SU-DHL-6 (cell line): ENCODE results near the gene LCE6A.

Experiments used
- H2AFZ ChIP-seq: fragments of 200-600 bp; sonication (generic); 2 replicates; pipeline ENCODE4 v1.6.1; 2014; ENCODE audit warnings: low read depth, mild to moderate bottlenecking, moderate library complexity, mixed read lengths, antibody characterized with exemption, low read length; ENCODE audit not compliant: severe bottlenecking
- H3F3A ChIP-seq: fragments of 200-600 bp; shearing (Covaris generic); 2 replicates; pipeline ENCODE4 v1.6.0; 2016; ENCODE audit warnings: antibody characterized with exemption, mild to moderate bottlenecking; ENCODE audit not compliant: insufficient read depth
- H3K27ac ChIP-seq: fragments of 200-600 bp; sonication (generic); 2 replicates; pipeline ENCODE4 v1.5.1; 2016; ENCODE audit warnings: low read depth, mild to moderate bottlenecking, low read length, moderate library complexity, mixed read lengths
- H3K27me3 ChIP-seq: fragments of 200-600 bp; sonication (generic), shearing (Covaris generic); 2 replicates; pipeline ENCODE4 v1.6.0; 2014; ENCODE audit warnings: mild to moderate bottlenecking, low read length
- H3K36me3 ChIP-seq: fragments of 200-600 bp; sonication (generic); 2 replicates; pipeline ENCODE4 v1.6.1; 2014; ENCODE audit warnings: mild to moderate bottlenecking, low read length, mixed read lengths
- H3K4me2 ChIP-seq: fragments of 300-600, 200-600 bp; shearing (Covaris generic), sonication (generic); 2 replicates; pipeline ENCODE4 v1.6.0; 2014; ENCODE audit warnings: low read length, low read depth, mild to moderate bottlenecking; ENCODE audit not compliant: poor library complexity, severe bottlenecking
- H3K4me3 ChIP-seq: fragments of 200-600 bp; sonication (generic); 2 replicates; pipeline ENCODE4 v1.5.1; 2014; ENCODE audit warnings: antibody characterized with exemption, low read length, mild to moderate bottlenecking, mixed read lengths; ENCODE audit not compliant: insufficient read depth, poor library complexity, severe bottlenecking
- H3K79me2 ChIP-seq: fragments of 200-600 bp; sonication (generic); 2 replicates; pipeline ENCODE4 v1.6.1; 2014; ENCODE audit warnings: mild to moderate bottlenecking, low read length, moderate library complexity; ENCODE audit not compliant: insufficient read depth
- H3K9ac ChIP-seq: fragments of 200-600 bp; sonication (generic); 2 replicates; pipeline ENCODE4 v1.7.0; 2014; ENCODE audit warnings: mild to moderate bottlenecking, low read length
- H3K9me2 ChIP-seq: fragments of 200-600 bp; sonication (generic); replicated peaks from 2 replicates; pipeline ENCODE4 v1.6.1; 2014; ENCODE audit warnings: low read length; ENCODE audit not compliant: insufficient read depth
- H3K9me3 ChIP-seq: fragments of 200-600 bp; sonication (generic); 2 replicates; pipeline ENCODE4 v1.6.1; 2014; ENCODE audit warnings: low read length, mixed read lengths; ENCODE audit not compliant: insufficient read depth
- H4K20me1 ChIP-seq: fragments of 200-600 bp; sonication (generic); 2 replicates; pipeline ENCODE4 v1.6.1; 2014; ENCODE audit warnings: low read depth, mild to moderate bottlenecking, antibody characterized with exemption, low read length, moderate library complexity, mixed read lengths
- EZH2phosphoT487 ChIP-seq: fragments of 200-600 bp; sonication (generic), shearing (Covaris generic); conservative IDR thresholded peaks from 2 replicates; pipeline ENCODE4 v1.6.1; 2018; ENCODE audit warnings: mild to moderate bottlenecking, antibody characterized with exemption, low read length, moderate library complexity, mixed read lengths
- TF ChIP-seq, protein P1 (sequence below): fragments of 200-600 bp; sonication (generic); IDR thresholded peaks from one replicate; pipeline ENCODE4 v1.5.1; 2017; ENCODE audit warnings: antibody characterized with exemption, mild to moderate bottlenecking, low read length, moderate library complexity; ENCODE audit not compliant: insufficient read depth, poor library complexity, severe bottlenecking

LCE6A gene

DNA sequence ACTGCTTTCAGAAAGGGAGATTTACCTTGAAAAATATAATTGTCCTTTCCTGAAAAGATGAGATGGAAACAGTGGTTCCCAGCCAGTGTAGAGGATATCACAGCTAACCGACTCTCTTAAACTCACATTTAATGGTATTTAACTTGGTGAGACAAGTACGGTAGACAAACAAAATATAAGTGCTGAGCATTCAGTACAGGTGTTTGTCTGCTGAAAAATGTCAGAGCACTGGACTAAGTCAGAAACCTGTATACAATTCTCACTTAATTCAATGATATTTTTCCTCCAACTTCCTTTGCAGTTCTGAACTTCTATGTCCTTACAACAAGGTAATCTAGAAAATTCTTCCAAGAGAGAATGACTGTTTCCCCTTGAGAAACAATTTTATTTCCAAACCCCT is 31.0 kb upstream of the LCE6A start, which contains the start of gene LCE1B:
TSS of gene LCE1B (plus strand) at position 301 of the 400 bp plus-strand sequence. CDS start 476 bp downstream, outside the sequence.
- H3K36me3 ChIP-seq, result no peaks in the 10 kb centered on the region
- no peaks in the 10 kb centered on the region for H3K9me3 ChIP-seq
- H3K9ac ChIP-seq, result no peak within 1 kb of the TSS
- H3K4me2 ChIP-seq, result no peak within 1 kb of the TSS
- H3F3A ChIP-seq, result no peaks in the 10 kb centered on the region
- H3K27ac ChIP-seq, result no peak within 1 kb of the TSS
- H2AFZ ChIP-seq, result no peak within 1 kb of the TSS
- H3K79me2 ChIP-seq, result no peaks in the 10 kb centered on the region
- no peaks in the 10 kb centered on the region for H3K9me2 ChIP-seq
- TF ChIP-seq EZH2phosphoT487, result no peak
- no peaks in the 10 kb centered on the region for H4K20me1 ChIP-seq
- H3K27me3 ChIP-seq, result 0 out of 2 replicates have a peak, but pooled peaks cover 4% of the 10 kb centered on the region
- no peak within 1 kb of the TSS for H3K4me3 ChIP-seq

DNA sequence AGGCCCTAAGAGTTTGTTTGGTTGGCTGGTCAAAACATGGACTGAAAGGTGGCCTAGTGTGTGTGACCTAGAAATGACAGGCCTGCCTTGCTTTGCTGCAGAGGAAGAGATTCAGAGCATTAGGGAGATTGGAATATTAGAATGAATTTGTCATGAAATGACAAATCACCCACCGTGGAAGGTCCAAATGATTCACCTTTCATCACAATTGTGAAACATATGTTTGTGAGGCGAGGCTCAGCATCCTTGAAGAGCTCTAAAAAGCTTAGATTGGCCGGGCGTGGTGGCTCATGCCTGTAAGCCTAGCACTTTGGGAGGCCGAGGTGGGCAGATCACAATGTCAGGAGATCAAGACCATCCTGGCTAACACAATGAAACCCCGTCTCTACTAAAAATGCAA is 25.3 kb upstream of the LCE6A start:
- no peaks in the 10 kb centered on the region for H3K36me3 ChIP-seq
- H3K9me3 ChIP-seq, result no peaks in the 10 kb centered on the region
- H3K79me2 ChIP-seq, result no peaks in the 10 kb centered on the region
- H4K20me1 ChIP-seq, result no peaks in the 10 kb centered on the region
- no peak overlapping the region for H2AFZ ChIP-seq
- H3F3A ChIP-seq, result no peaks in the 10 kb centered on the region
- no peaks in the 10 kb centered on the region for H3K27me3 ChIP-seq
- no peak overlapping the region for H3K27ac ChIP-seq
- H3K9me2 ChIP-seq, result no peaks in the 10 kb centered on the region
- no peak overlapping the region for H3K9ac ChIP-seq
- H3K4me2 ChIP-seq, result no peak overlapping the region
- H3K4me3 ChIP-seq, result no peak overlapping the region
- TF ChIP-seq, protein P1, sequence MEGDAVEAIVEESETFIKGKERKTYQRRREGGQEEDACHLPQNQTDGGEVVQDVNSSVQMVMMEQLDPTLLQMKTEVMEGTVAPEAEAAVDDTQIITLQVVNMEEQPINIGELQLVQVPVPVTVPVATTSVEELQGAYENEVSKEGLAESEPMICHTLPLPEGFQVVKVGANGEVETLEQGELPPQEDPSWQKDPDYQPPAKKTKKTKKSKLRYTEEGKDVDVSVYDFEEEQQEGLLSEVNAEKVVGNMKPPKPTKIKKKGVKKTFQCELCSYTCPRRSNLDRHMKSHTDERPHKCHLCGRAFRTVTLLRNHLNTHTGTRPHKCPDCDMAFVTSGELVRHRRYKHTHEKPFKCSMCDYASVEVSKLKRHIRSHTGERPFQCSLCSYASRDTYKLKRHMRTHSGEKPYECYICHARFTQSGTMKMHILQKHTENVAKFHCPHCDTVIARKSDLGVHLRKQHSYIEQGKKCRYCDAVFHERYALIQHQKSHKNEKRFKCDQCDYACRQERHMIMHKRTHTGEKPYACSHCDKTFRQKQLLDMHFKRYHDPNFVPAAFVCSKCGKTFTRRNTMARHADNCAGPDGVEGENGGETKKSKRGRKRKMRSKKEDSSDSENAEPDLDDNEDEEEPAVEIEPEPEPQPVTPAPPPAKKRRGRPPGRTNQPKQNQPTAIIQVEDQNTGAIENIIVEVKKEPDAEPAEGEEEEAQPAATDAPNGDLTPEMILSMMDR, result no peak
- no peak for TF ChIP-seq EZH2phosphoT487

DNA sequence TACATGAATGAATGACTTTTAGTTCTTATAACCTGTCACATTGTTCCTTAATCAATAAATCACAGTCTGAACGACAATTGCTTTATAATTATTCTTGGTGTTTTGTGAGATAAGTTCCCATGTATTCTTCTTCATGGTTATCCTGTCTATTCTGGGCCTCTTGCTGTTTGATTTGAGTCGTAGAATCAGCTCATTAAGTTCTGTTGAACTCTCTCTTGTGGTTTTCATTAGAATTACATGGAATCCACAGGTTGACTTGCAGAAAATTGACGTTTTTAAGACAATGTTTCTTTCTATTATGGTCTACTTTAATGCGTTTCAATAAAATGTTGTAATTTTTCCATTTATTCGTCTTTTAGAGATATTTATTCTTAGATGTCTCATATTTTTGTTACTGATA is 19.4 kb upstream of the LCE6A start:
- no peak overlapping the region for H3K4me3 ChIP-seq
- no peaks in the 10 kb centered on the region for H4K20me1 ChIP-seq
- H3K36me3 ChIP-seq, result no peaks in the 10 kb centered on the region
- H3K9me3 ChIP-seq, result no peaks in the 10 kb centered on the region
- no peaks in the 10 kb centered on the region for H3K79me2 ChIP-seq
- H3K27me3 ChIP-seq, result no peaks in the 10 kb centered on the region
- H3K9ac ChIP-seq, result no peak overlapping the region
- no peaks in the 10 kb centered on the region for H3K9me2 ChIP-seq
- no peak overlapping the region for H3K27ac ChIP-seq
- no peaks in the 10 kb centered on the region for H3F3A ChIP-seq
- H2AFZ ChIP-seq, result no peak overlapping the region
- H3K4me2 ChIP-seq, result no peak overlapping the region
- no peak for TF ChIP-seq EZH2phosphoT487
- TF ChIP-seq, protein P1, result no peak

DNA sequence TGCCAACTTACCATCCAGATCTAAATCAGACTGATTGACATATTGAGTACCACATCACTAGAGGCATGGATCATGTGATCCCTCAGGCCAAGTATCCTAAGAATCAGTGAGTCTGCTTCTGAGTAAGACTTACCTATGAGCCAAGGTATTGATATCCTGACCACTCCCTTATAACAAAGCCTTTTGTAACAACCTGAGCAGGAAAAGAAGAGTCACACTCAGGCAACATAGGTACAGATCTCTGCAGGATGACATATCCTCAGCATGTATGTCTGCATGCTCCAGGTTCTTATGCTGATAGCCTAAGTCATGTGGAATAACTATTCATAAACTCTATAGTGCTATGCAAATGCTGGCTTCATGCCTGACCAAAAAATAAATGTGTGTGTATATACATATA is 17.7 kb upstream of the LCE6A start:
- Histone ChIP-seq H3F3A (no peaks in the 10 kb centered on the region), H3K4me2 (no peak overlapping the region), H2AFZ (no peak overlapping the region), H3K27ac (no peak overlapping the region), H4K20me1 (no peaks in the 10 kb centered on the region), H3K27me3 (no peaks in the 10 kb centered on the region), H3K79me2 (no peaks in the 10 kb centered on the region), H3K4me3 (no peak overlapping the region), H3K9me3 (no peaks in the 10 kb centered on the region), H3K9ac (no peak overlapping the region), H3K9me2 (no peaks in the 10 kb centered on the region), H3K36me3 (no peaks in the 10 kb centered on the region)
- TF ChIP-seq, protein P1, result no peak
- no peak for TF ChIP-seq EZH2phosphoT487
